GM23248 (cell line): ENCODE results near the gene CXCL5. TPM values are rescaled to one million over a fixed set of nuclear protein-coding genes. Genes with fewer than 3 reads are reported as not detected.

Experiments
- DNase-seq: peaks from one replicate; pipeline ENCODE4 v3.0.0-alpha.2; 2015
- H2AFZ ChIP-seq: fragments of 200-600 bp; sonication (generic); 2 replicates; pipeline ENCODE4 v1.6.1; 2016; ENCODE audit warnings: antibody characterized with exemption
- H3F3A ChIP-seq: fragments of 200-600 bp; sonication (generic); 2 replicates; pipeline ENCODE4 v1.6.1; 2016; ENCODE audit warnings: mild to moderate bottlenecking, antibody characterized with exemption, mixed run types; ENCODE audit not compliant: insufficient read depth
- H3K27ac ChIP-seq: fragments of 200-600 bp; sonication (generic); 2 replicates; pipeline ENCODE4 v1.5.1; 2016; ENCODE audit warnings: mild to moderate bottlenecking
- H3K27me3 ChIP-seq: fragments of 200-600 bp; sonication (generic); replicated peaks from 2 replicates; pipeline ENCODE4 v1.6.1; 2016; ENCODE audit warnings: mild to moderate bottlenecking; ENCODE audit not compliant: insufficient read depth
- H3K36me3 ChIP-seq: fragments of 200-600 bp; sonication (generic); 2 replicates; pipeline ENCODE4 v1.6.1; 2016; ENCODE audit warnings: low read depth, mild to moderate bottlenecking
- H3K4me1 ChIP-seq: fragments of 200-600 bp; sonication (generic); 2 replicates; pipeline ENCODE4 v1.6.1; 2016; ENCODE audit warnings: mild to moderate bottlenecking; ENCODE audit not compliant: insufficient read depth
- H3K4me2 ChIP-seq: fragments of 200-600 bp; sonication (generic); one replicate; pipeline ENCODE4 v1.6.1; 2016; ENCODE audit warnings: mild to moderate bottlenecking; ENCODE audit not compliant: unreplicated experiment
- H3K4me3 ChIP-seq: fragments of 200-600 bp; sonication (generic); 2 replicates; pipeline ENCODE4 v1.5.1; 2016; ENCODE audit warnings: mild to moderate bottlenecking
- H3K79me2 ChIP-seq: fragments of 200-600 bp; sonication (generic); 2 replicates; pipeline ENCODE4 v1.6.1; 2016; ENCODE audit warnings: mild to moderate bottlenecking; ENCODE audit not compliant: insufficient read depth
- H3K9ac ChIP-seq: fragments of 200-600 bp; sonication (generic); 2 replicates; pipeline ENCODE4 v1.6.1; 2016; ENCODE audit warnings: mild to moderate bottlenecking
- H3K9me2 ChIP-seq: fragments of 200-600 bp; sonication (generic); 2 replicates; pipeline ENCODE4 v1.6.1; 2016; ENCODE audit warnings: mixed run types, mild to moderate bottlenecking, moderate library complexity; ENCODE audit not compliant: insufficient read depth
- H3K9me3 ChIP-seq: fragments of 200-600 bp; sonication (generic); one replicate; pipeline ENCODE4 v1.6.1; 2017; ENCODE audit warnings: low read depth
- H4K20me1 ChIP-seq: fragments of 200-600 bp; sonication (generic); 2 replicates; pipeline ENCODE4 v1.6.0; 2016; ENCODE audit not compliant: insufficient read depth
- EZH2 ChIP-seq: fragments of 200-600 bp; sonication (generic); IDR thresholded peaks from 2 replicates; pipeline ENCODE4 v1.6.1; 2018; ENCODE audit warnings: antibody characterized with exemption, mild to moderate bottlenecking; ENCODE audit not compliant: insufficient read depth, poor library complexity, severe bottlenecking
- EZH2phosphoT487 ChIP-seq: fragments of 200-600 bp; sonication (generic); IDR thresholded peaks from 2 replicates; pipeline ENCODE4 v1.6.1; 2018; ENCODE audit warnings: antibody characterized with exemption, moderate library complexity, mild to moderate bottlenecking, low read depth; ENCODE audit not compliant: insufficient read depth
- WGBS, 2 experiments: methylation state at CpG; one replicate each; pipeline ENCODE4 v1.1.6; 2015 to 2017; ENCODE audit warnings: low lambda C conversion rate in 2 of 2, low coverage in 1 of 2; ENCODE audit errors: missing lambda C conversion rate in 2 of 2; 5-methylcytosine and 5-hydroxymethylcytosine counted together
- in situ Hi-C: fragments of 300-500 bp; cut with MboI; formaldehyde crosslinking; loops from 2 replicates; pipeline ENCODE4 v1.15.0; 2020
- polyA plus RNA-seq: library from polyadenylated mRNA; unstranded; fragments of >200 nt; fragmentation: Nextera tagmentation; extraction: Ambion mirVana; gene quantifications from 2 replicates; pipeline ENCODE4 v1.2.1, GENCODE V29; 2016
- total RNA-seq: library from RNA; depleted of rRNA; stranded (reverse); fragments of >200 nt; shearing (Covaris generic); gene quantifications from 2 replicates; pipeline ENCODE4 v1.2.3, GENCODE V29; 2014

The CXCL5 gene
- total and polyA plus RNA-seq, 2 experiments from 2014 or later, result not detected

- DNase-seq, result peak; percentile 10
- in situ Hi-C loops, result no loop called here
- 0 out of 2 replicates have a peak overlapping the region, but pooled peaks have one; percentile 1 for H3K9ac ChIP-seq
- no peak overlapping the region for H2AFZ ChIP-seq
- 29 to 30% methylated on average over 3 of the region's 3 CpGs for WGBS, 2 experiments
- no peaks in the 10 kb centered on the region for H3K9me3 ChIP-seq
- H3K4me1 ChIP-seq, result peaks cover 17% of the 10 kb centered on the region
- H3K9me2 ChIP-seq, result no peaks in the 10 kb centered on the region
- peak overlapping the region; percentile 49; the same call in 1 of the 2 replicates for H3K27ac ChIP-seq
- no peaks in the 10 kb centered on the region for H4K20me1 ChIP-seq
- H3K4me2 ChIP-seq, result peak overlapping the region; percentile 52
- H3F3A ChIP-seq, result peaks cover 23% of the 10 kb centered on the region
- H3K79me2 ChIP-seq, result no peaks in the 10 kb centered on the region
- H3K27me3 ChIP-seq, result no peaks in the 10 kb centered on the region
- TF ChIP-seq EZH2phosphoT487 (no peak), EZH2 (no peak)
- H3K36me3 ChIP-seq, result no peaks in the 10 kb centered on the region
- H3K4me3 ChIP-seq, result peak overlapping the region; percentile 13; the same call in 1 of the 2 replicates
These were observed 7.1 kb upstream of the CXCL5 start for GRCh38 chr4:74005528-74005927.

GRCh38 chr4:74004668-74005067, 6.2 kb upstream of the CXCL5 start:
- in situ Hi-C loops, result no loop called here
- H3K9me3 ChIP-seq, result no peaks in the 10 kb centered on the region
- TF ChIP-seq EZH2phosphoT487, result no peak
- no peak for TF ChIP-seq EZH2
- no peak for DNase-seq
- no peak overlapping the region for H3K4me2 ChIP-seq
- WGBS, 2 experiments, result 85 to 88% methylated on average over 4 of the region's 4 CpGs
- peaks cover 17% of the 10 kb centered on the region for H3K4me1 ChIP-seq
- no peak overlapping the region for H3K9ac ChIP-seq
- no peak overlapping the region for H2AFZ ChIP-seq
- peaks cover 23% of the 10 kb centered on the region for H3F3A ChIP-seq
- no peaks in the 10 kb centered on the region for H3K79me2 ChIP-seq
- H3K27me3 ChIP-seq, result no peaks in the 10 kb centered on the region
- no peak overlapping the region for H3K4me3 ChIP-seq
- no peaks in the 10 kb centered on the region for H3K9me2 ChIP-seq
- H3K36me3 ChIP-seq, result no peaks in the 10 kb centered on the region
- no peak overlapping the region for H3K27ac ChIP-seq
- no peaks in the 10 kb centered on the region for H4K20me1 ChIP-seq

- Histone ChIP-seq H3K4me1 (peaks cover 4% of the 10 kb centered on the region), H3K4me2 (no peak overlapping the region), H3K36me3 (no peaks in the 10 kb centered on the region), H3K27me3 (0 out of 2 replicates have a peak, but pooled peaks cover 4% of the 10 kb centered on the region), H2AFZ (no peak overlapping the region), H3K9me3 (no peaks in the 10 kb centered on the region), H3K9ac (no peak overlapping the region), H3K79me2 (no peaks in the 10 kb centered on the region), H3K4me3 (no peak overlapping the region), H4K20me1 (no peaks in the 10 kb centered on the region), H3K27ac (no peak overlapping the region), H3K9me2 (no peaks in the 10 kb centered on the region), H3F3A (peaks cover 7% of the 10 kb centered on the region)
- in situ Hi-C loops, result no loop called here
- 92% methylated on average over 6 of the region's 6 CpGs for WGBS, 2 experiments
- DNase-seq, result no peak
- TF ChIP-seq EZH2phosphoT487, result no peak
- TF ChIP-seq EZH2, result no peak
These were observed 1.8 kb upstream of the CXCL5 start for GRCh38 chr4:74000301-74000700.

- Histone ChIP-seq H3K4me2 (no peak overlapping the region), H3K79me2 (no peaks in the 10 kb centered on the region), H3K9me2 (no peaks in the 10 kb centered on the region), H3K4me1 (no peaks in the 10 kb centered on the region), H3K27ac (no peak overlapping the region), H3F3A (no peaks in the 10 kb centered on the region), H4K20me1 (no peaks in the 10 kb centered on the region), H3K4me3 (no peak overlapping the region), H3K36me3 (no peaks in the 10 kb centered on the region), H2AFZ (no peak overlapping the region), H3K27me3 (no peaks in the 10 kb centered on the region), H3K9me3 (no peaks in the 10 kb centered on the region), H3K9ac (no peak overlapping the region)
- 0 to 8% methylated on average over 1 of the region's 1 CpG for WGBS, 2 experiments
- in situ Hi-C loops, result no loop called here
- TF ChIP-seq EZH2 (no peak), EZH2phosphoT487 (no peak)
- DNase-seq, result no peak
These were observed 6.4 kb downstream of the CXCL5 start for GRCh38 chr4:73992050-73992449.

GRCh38 chr4:73991742-73992000, 6.8 kb downstream of the CXCL5 start:
- 95 to 100% methylated on average over 1 of the region's 1 CpG for WGBS, 2 experiments
- Histone ChIP-seq H3K4me3 (no peak overlapping the region), H3K9ac (no peak overlapping the region), H3K27ac (no peak overlapping the region), H3K4me1 (no peaks in the 10 kb centered on the region), H3K9me2 (no peaks in the 10 kb centered on the region), H3F3A (no peaks in the 10 kb centered on the region), H3K4me2 (no peak overlapping the region), H3K36me3 (no peaks in the 10 kb centered on the region), H2AFZ (no peak overlapping the region), H4K20me1 (no peaks in the 10 kb centered on the region), H3K79me2 (no peaks in the 10 kb centered on the region), H3K27me3 (no peaks in the 10 kb centered on the region), H3K9me3 (no peaks in the 10 kb centered on the region)
- in situ Hi-C loops, result no loop called here
- no peak for TF ChIP-seq EZH2
- TF ChIP-seq EZH2phosphoT487, result no peak
- DNase-seq, result no peak
